Memory B cell (primary cell): ENCODE data around the gene SP3.

Source experiments
- ATAC-seq: fragments of 150-1000 bp; cut with Tn5 transposase; 2 replicates; pipeline ENCODE4 v1.10.0; 2021; ENCODE audit warnings: low read depth, mild to moderate bottlenecking, moderate library complexity
- DNase-seq, 2 donors: peaks; one replicate each; pipeline ENCODE4 v3.0.0; 2022; ENCODE audit warnings: low spot score in 2 of 2
- H3K27ac Mint-ChIP-seq: one replicate; pipeline ENCODE4 v1.8.0; 2022; ENCODE audit warnings: mild to moderate bottlenecking, moderate library complexity, mixed read lengths
- H3K27me3 Mint-ChIP-seq: one replicate; pipeline ENCODE4 v1.8.0; 2022; ENCODE audit warnings: mixed read lengths
- H3K36me3 Mint-ChIP-seq: one replicate; pipeline ENCODE4 v1.8.0; 2022; ENCODE audit warnings: mild to moderate bottlenecking, mixed read lengths
- H3K4me1 Mint-ChIP-seq: one replicate; pipeline ENCODE4 v1.8.0; 2022; ENCODE audit warnings: mixed read lengths
- H3K4me3 Mint-ChIP-seq: one replicate; pipeline ENCODE4 v1.8.0; 2022; ENCODE audit warnings: mild to moderate bottlenecking, moderate library complexity, mixed read lengths
- H3K9me3 Mint-ChIP-seq: one replicate; pipeline ENCODE4 v1.8.0; 2022; ENCODE audit warnings: mixed read lengths

Gene SP3

GRCh38 chr2:173934895-173935294, 30.3 kb downstream of the SP3 start:
- no peak overlapping the region for H3K27ac Mint-ChIP-seq
- H3K27me3 Mint-ChIP-seq: no peaks in the 10 kb centered on the region
- DNase-seq (no peak), ATAC-seq (no peak)
- peaks cover 8% of the 10 kb centered on the region for H3K36me3 Mint-ChIP-seq
- H3K9me3 Mint-ChIP-seq: no peaks in the 10 kb centered on the region
- H3K4me3 Mint-ChIP-seq: no peak overlapping the region
- peaks cover 14% of the 10 kb centered on the region for H3K4me1 Mint-ChIP-seq

- H3K36me3 Mint-ChIP-seq: peaks cover 19% of the 10 kb centered on the region
Observed at GRCh38 chr2:173931751-173932150, 33.4 kb downstream of the SP3 start.

GRCh38 chr2:173929441-173929840, 35.7 kb downstream of the SP3 start:
- H3K27me3 Mint-ChIP-seq: no peaks in the 10 kb centered on the region
- no peak overlapping the region for H3K4me3 Mint-ChIP-seq
- peaks cover 19% of the 10 kb centered on the region for H3K36me3 Mint-ChIP-seq
- ATAC-seq: no peak
- H3K9me3 Mint-ChIP-seq: no peaks in the 10 kb centered on the region
- DNase-seq: no peak
- peaks cover 25% of the 10 kb centered on the region for H3K4me1 Mint-ChIP-seq
- peak overlapping the region; percentile 51 for H3K27ac Mint-ChIP-seq

More at GRCh38 chr2:173931751-173932150, 33.4 kb downstream of the SP3 start:
- no peaks in the 10 kb centered on the region for H3K9me3 Mint-ChIP-seq
- no peak for DNase-seq
- no peak overlapping the region for H3K4me3 Mint-ChIP-seq
- no peaks in the 10 kb centered on the region for H3K27me3 Mint-ChIP-seq
- no peak for ATAC-seq
- H3K27ac Mint-ChIP-seq: no peak overlapping the region
- peaks cover 17% of the 10 kb centered on the region for H3K4me1 Mint-ChIP-seq

- no peaks in the 10 kb centered on the region for H3K27me3 Mint-ChIP-seq
- ATAC-seq (no peak), DNase-seq (no peak)
- peaks cover 35% of the 10 kb centered on the region for H3K4me1 Mint-ChIP-seq
- no peaks in the 10 kb centered on the region for H3K9me3 Mint-ChIP-seq
- no peak overlapping the region for H3K27ac Mint-ChIP-seq
- H3K36me3 Mint-ChIP-seq: peaks cover 21% of the 10 kb centered on the region
- no peak overlapping the region for H3K4me3 Mint-ChIP-seq
Observed at GRCh38 chr2:173926875-173927274, 38.3 kb downstream of the SP3 start.

GRCh38 chr2:173924285-173924684, 40.9 kb downstream of the SP3 start:
- DNase-seq (no peak), ATAC-seq (no peak)
- Mint-ChIP-seq H3K9me3 (no peaks in the 10 kb centered on the region), H3K27me3 (no peaks in the 10 kb centered on the region), H3K4me1 (peaks cover 42% of the 10 kb centered on the region), H3K36me3 (peaks cover 14% of the 10 kb centered on the region), H3K4me3 (no peak overlapping the region), H3K27ac (peak overlapping the region; percentile 78)

- H3K4me3 Mint-ChIP-seq: no peak overlapping the region
- peaks cover 39% of the 10 kb centered on the region for H3K4me1 Mint-ChIP-seq
- H3K27ac Mint-ChIP-seq: peak overlapping the region; percentile 62
- no peaks in the 10 kb centered on the region for H3K27me3 Mint-ChIP-seq
- ATAC-seq: no peak
- H3K9me3 Mint-ChIP-seq: no peaks in the 10 kb centered on the region
- peaks cover 16% of the 10 kb centered on the region for H3K36me3 Mint-ChIP-seq
- DNase-seq: no peak
Observed at GRCh38 chr2:173922760-173923159, 42.4 kb downstream of the SP3 start.

- ATAC-seq (no peak), DNase-seq (no peak)
- Mint-ChIP-seq H3K27me3 (no peaks in the 10 kb centered on the region), H3K27ac (peak overlapping the region; percentile 62), H3K9me3 (no peaks in the 10 kb centered on the region), H3K36me3 (peaks cover 21% of the 10 kb centered on the region), H3K4me1 (peaks cover 39% of the 10 kb centered on the region), H3K4me3 (no peak overlapping the region)
Observed at GRCh38 chr2:173922068-173922467, 43.1 kb downstream of the SP3 start.

- peaks cover 35% of the 10 kb centered on the region for H3K36me3 Mint-ChIP-seq
Observed at GRCh38 chr2:173914055-173914927, 50.9 kb downstream of the SP3 start.

GRCh38 chr2:173909846-173910245, 55.3 kb downstream of the SP3 start:
- Mint-ChIP-seq H3K4me3 (no peak overlapping the region), H3K36me3 (peaks cover 31% of the 10 kb centered on the region), H3K9me3 (no peaks in the 10 kb centered on the region), H3K27ac (no peak overlapping the region), H3K4me1 (peaks cover 2% of the 10 kb centered on the region), H3K27me3 (no peaks in the 10 kb centered on the region)
- no peak for ATAC-seq
- no peak for DNase-seq

More at GRCh38 chr2:173914055-173914927, 50.9 kb downstream of the SP3 start:
- ATAC-seq: no peak
- H3K4me3 Mint-ChIP-seq: no peak overlapping the region
- no peak overlapping the region for H3K27ac Mint-ChIP-seq
- no peak for DNase-seq
- H3K27me3 Mint-ChIP-seq: no peaks in the 10 kb centered on the region
- H3K4me1 Mint-ChIP-seq: peaks cover 5% of the 10 kb centered on the region
- H3K9me3 Mint-ChIP-seq: no peaks in the 10 kb centered on the region

- H3K4me3 Mint-ChIP-seq: no peak overlapping the region
- no peaks in the 10 kb centered on the region for H3K4me1 Mint-ChIP-seq
- DNase-seq (no peak), ATAC-seq (no peak)
- no peaks in the 10 kb centered on the region for H3K27me3 Mint-ChIP-seq
- H3K36me3 Mint-ChIP-seq: peaks cover 24% of the 10 kb centered on the region
- no peaks in the 10 kb centered on the region for H3K9me3 Mint-ChIP-seq
- no peak overlapping the region for H3K27ac Mint-ChIP-seq
Observed at GRCh38 chr2:173906626-173907025, 58.5 kb downstream of the SP3 start.

- Mint-ChIP-seq H3K4me1 (peaks cover 6% of the 10 kb centered on the region), H3K4me3 (no peak overlapping the region), H3K36me3 (peaks cover 19% of the 10 kb centered on the region), H3K27me3 (no peaks in the 10 kb centered on the region), H3K27ac (no peak overlapping the region), H3K9me3 (no peaks in the 10 kb centered on the region)
- DNase-seq: no peak
- ATAC-seq: no peak
Observed at GRCh38 chr2:173903601-173904394, 61.4 kb downstream of the SP3 start.

- DNase-seq (no peak), ATAC-seq (peak; percentile 57)
- H3K27ac Mint-ChIP-seq: peak overlapping the region; percentile 51
Observed at GRCh38 chr2:173898996-173899395, 66.2 kb downstream of the SP3 start.

GRCh38 chr2:173898178-173898668, 67.0 kb downstream of the SP3 start:
- Mint-ChIP-seq H3K27ac (peak overlapping the region; percentile 8), H3K36me3 (no peaks in the 10 kb centered on the region), H3K9me3 (no peaks in the 10 kb centered on the region), H3K27me3 (no peaks in the 10 kb centered on the region), H3K4me3 (peak overlapping the region; percentile 39), H3K4me1 (peaks cover 22% of the 10 kb centered on the region)
- peak; percentile 73 for ATAC-seq
- DNase-seq: no peak

More at GRCh38 chr2:173898996-173899395, 66.2 kb downstream of the SP3 start:
- Mint-ChIP-seq H3K9me3 (no peaks in the 10 kb centered on the region), H3K27me3 (no peaks in the 10 kb centered on the region), H3K36me3 (no peaks in the 10 kb centered on the region), H3K4me1 (peaks cover 22% of the 10 kb centered on the region), H3K4me3 (peak overlapping the region; percentile 75)

- Mint-ChIP-seq H3K9me3 (no peaks in the 10 kb centered on the region), H3K4me3 (no peak overlapping the region), H3K4me1 (peaks cover 22% of the 10 kb centered on the region), H3K27me3 (no peaks in the 10 kb centered on the region), H3K36me3 (no peaks in the 10 kb centered on the region), H3K27ac (no peak overlapping the region)
- ATAC-seq (no peak), DNase-seq (no peak)
Observed at GRCh38 chr2:173896755-173897154, 68.4 kb downstream of the SP3 start.
